HG02870 (cell line): ENCODE measurements around the gene TBC1D28.
"Not testable (repeated sequence)": the region's sequence is repeated elsewhere in the genome, so short reads cannot be mapped to it uniquely, and the experiment has no call there.

ENCODE experiments used
- ATAC-seq: cut with Tn5 transposase; IDR thresholded peaks from one replicate; pipeline ENCODE4 v1.9.1; 2021; ENCODE audit warnings: mild to moderate bottlenecking, moderate library complexity; ENCODE audit not compliant: unreplicated experiment

Gene TBC1D28

GRCh38 chr17:18644291-18644690 lies at the start of gene TBC1D28:
TSS of gene TBC1D28 (minus strand) at chr17:18644391. CDS start at chr17:18641352, 3,039 bp downstream.
- not testable (repeated sequence) for ATAC-seq

GRCh38 chr17:18682668-18683067 lies 38.5 kb upstream of the TBC1D28 start:
- ATAC-seq: not testable (repeated sequence)

GRCh38 chr17:18681767-18682571 lies 37.8 kb upstream of the TBC1D28 start, which contains the start of gene FOXO3B:
TSS of gene FOXO3B (minus strand) at chr17:18682314. CDS start at chr17:18681651, 663 bp downstream.
- ATAC-seq: peak; percentile 91

GRCh38 chr17:18677381-18677780 lies 33.2 kb upstream of the TBC1D28 start:
- not testable (repeated sequence) for ATAC-seq

- not testable (repeated sequence) for ATAC-seq
Measured at GRCh38 chr17:18676928-18677327, 32.7 kb upstream of the TBC1D28 start.

GRCh38 chr17:18672395-18673227 lies 28.4 kb upstream of the TBC1D28 start:
- ATAC-seq: not testable (repeated sequence)

GRCh38 chr17:18668625-18669024 lies 24.4 kb upstream of the TBC1D28 start:
- ATAC-seq: not testable (repeated sequence)

- not testable (repeated sequence) for ATAC-seq
Measured at GRCh38 chr17:18667535-18667934, 23.3 kb upstream of the TBC1D28 start.

GRCh38 chr17:18666326-18666725 lies 22.1 kb upstream of the TBC1D28 start:
- ATAC-seq: not testable (repeated sequence)

- not testable (repeated sequence) for ATAC-seq
Measured at GRCh38 chr17:18661924-18662624, 17.9 kb upstream of the TBC1D28 start.

- not testable (repeated sequence) for ATAC-seq
Measured at GRCh38 chr17:18650094-18650493, 5.9 kb upstream of the TBC1D28 start.

GRCh38 chr17:18643124-18643523 lies 1.1 kb downstream of the TBC1D28 start:
- ATAC-seq: not testable (repeated sequence)

- ATAC-seq: not testable (repeated sequence)
Measured at GRCh38 chr17:18638357-18638756, 5.8 kb downstream of the TBC1D28 start.

GRCh38 chr17:18636237-18636636 lies 8.0 kb downstream of the TBC1D28 start:
- not testable (repeated sequence) for ATAC-seq

GRCh38 chr17:18635773-18636172 lies 8.4 kb downstream of the TBC1D28 start:
- not testable (repeated sequence) for ATAC-seq

- not testable (repeated sequence) for ATAC-seq
Measured at GRCh38 chr17:18634550-18635263, 9.5 kb downstream of the TBC1D28 start.

GRCh38 chr17:18626152-18626870 lies 17.9 kb downstream of the TBC1D28 start:
- ATAC-seq: no peak

- ATAC-seq: not testable (repeated sequence)
Measured at GRCh38 chr17:18625509-18626104, 18.6 kb downstream of the TBC1D28 start.

- not testable (repeated sequence) for ATAC-seq
Measured at GRCh38 chr17:18624862-18625501, 19.2 kb downstream of the TBC1D28 start.
